ENCODE measurements around the gene SEZ6L.

SEZ6L gene

GRCh38 chr22:26241361-26241760 lies 72.1 kb downstream of the SEZ6L start:
- no peak for DNase-seq (ENCODE audit: low read depth, low spot score)

- DNase-seq (ENCODE audit: low read depth, low spot score) = no peak
Observed at GRCh38 chr22:26245001-26245400, 75.7 kb downstream of the SEZ6L start.

- no peak for DNase-seq (ENCODE audit: low read depth, low spot score)
Observed at GRCh38 chr22:26246552-26246951, 77.3 kb downstream of the SEZ6L start.

- DNase-seq (ENCODE audit: low read depth, low spot score) = no peak
Observed at GRCh38 chr22:26251869-26252268, 82.6 kb downstream of the SEZ6L start.

GRCh38 chr22:26259510-26259909 lies 90.2 kb downstream of the SEZ6L start:
- no peak for DNase-seq (ENCODE audit: low read depth, low spot score)

GRCh38 chr22:26264162-26264561 lies 94.9 kb downstream of the SEZ6L start:
- no peak for DNase-seq (ENCODE audit: low read depth, low spot score)

GRCh38 chr22:26265281-26265680 lies 96.0 kb downstream of the SEZ6L start:
- no peak for DNase-seq (ENCODE audit: low read depth, low spot score)

- DNase-seq (ENCODE audit: low read depth, low spot score) = no peak
Observed at GRCh38 chr22:26265909-26266308, 96.6 kb downstream of the SEZ6L start.

GRCh38 chr22:26267856-26268255 lies 98.6 kb downstream of the SEZ6L start:
- DNase-seq (ENCODE audit: low read depth, low spot score) = no peak

GRCh38 chr22:26269572-26269971 lies 100.3 kb downstream of the SEZ6L start:
- no peak for DNase-seq (ENCODE audit: low read depth, low spot score)

GRCh38 chr22:26271427-26271826 lies 102.2 kb downstream of the SEZ6L start:
- DNase-seq (ENCODE audit: low read depth, low spot score) = no peak

- no peak for DNase-seq (ENCODE audit: low read depth, low spot score)
Observed at GRCh38 chr22:26273011-26273675, 103.9 kb downstream of the SEZ6L start.

GRCh38 chr22:26276529-26277160 lies 107.4 kb downstream of the SEZ6L start:
- no peak for DNase-seq (ENCODE audit: low read depth, low spot score)

GRCh38 chr22:26281941-26282340 lies 112.7 kb downstream of the SEZ6L start:
- DNase-seq (ENCODE audit: low read depth, low spot score) = no peak

- no peak for DNase-seq (ENCODE audit: low read depth, low spot score)
Observed at GRCh38 chr22:26283330-26283729, 114.1 kb downstream of the SEZ6L start.

- DNase-seq (ENCODE audit: low read depth, low spot score) = no peak
Observed at GRCh38 chr22:26285632-26286031, 116.4 kb downstream of the SEZ6L start.

GRCh38 chr22:26286091-26286820 lies 117.0 kb downstream of the SEZ6L start:
- DNase-seq (ENCODE audit: low read depth, low spot score) = no peak

GRCh38 chr22:26287382-26288225 lies 118.3 kb downstream of the SEZ6L start:
- DNase-seq (ENCODE audit: low read depth, low spot score) = no peak

- no peak for DNase-seq (ENCODE audit: low read depth, low spot score)
Observed at GRCh38 chr22:26289611-26290101, 120.4 kb downstream of the SEZ6L start.

GRCh38 chr22:26291940-26292666 lies 122.8 kb downstream of the SEZ6L start:
- no peak for DNase-seq (ENCODE audit: low read depth, low spot score)

- DNase-seq (ENCODE audit: low read depth, low spot score) = no peak
Observed at GRCh38 chr22:26292667-26292995, 123.4 kb downstream of the SEZ6L start.

Measured in activated naive CD8-positive, alpha-beta T cell treated with anti-CD3 and anti-CD28 coated beads, Interleukin-2, amount 50 U/mL, for 16 hours (primary cell).